NT2/D1 (cell line): ENCODE measurements around the gene PPP2R5C.

Experiments
- SUZ12 ChIP-seq: IDR thresholded peaks from 2 replicates; pipeline ENCODE4 v1.6.1; 2011; ENCODE audit not compliant: insufficient read length, insufficient read depth; ENCODE audit errors: extremely low read depth
- YY1 ChIP-seq: IDR thresholded peaks from 2 replicates; pipeline ENCODE4 v1.6.1; 2011; ENCODE audit not compliant: insufficient read length, insufficient read depth
- ZNF274 ChIP-seq: IDR thresholded peaks from 2 replicates; pipeline ENCODE4 v1.6.1; 2011; ENCODE audit warnings: mild to moderate bottlenecking, low read depth, low read length

GRCh38 chr14:101833045-101833444, 71.5 kb downstream of the PPP2R5C start:
- TF ChIP-seq ZNF274: no peak
- no peak for TF ChIP-seq YY1
- TF ChIP-seq SUZ12: no peak
